Measurements from ENCODE around the gene TOM1L2. TPM values are rescaled to one million over a fixed set of nuclear protein-coding genes. Genes with fewer than 3 reads are reported as not detected.

TOM1L2 gene
- polyA plus RNA-seq, 1 donor from 2014 or later = 40.9 TPM

GRCh38 chr17:17866897-17867296 lies 105.3 kb downstream of the TOM1L2 start:
- Histone ChIP-seq H3K27ac (ENCODE audit: low read length) (peak overlapping the region; percentile 91), H3F3A (ENCODE audit: insufficient read depth, low read length, poor library complexity, severe bottlenecking) (peaks cover 4% of the 10 kb centered on the region), H3K4me2 (ENCODE audit: low read length) (no peak overlapping the region), H3K79me2 (replicated peaks; ENCODE audit: insufficient read depth, low read length) (no peaks in the 10 kb centered on the region), H3K9ac (ENCODE audit: low read length) (peak overlapping the region; percentile 67), H2AFZ (ENCODE audit: low read depth, low read length) (no peak overlapping the region), H3K9me3 (ENCODE audit: low read length) (no peaks in the 10 kb centered on the region), H3K9me2 (ENCODE audit: insufficient read depth, low read length) (no peaks in the 10 kb centered on the region), H4K20me1 (ENCODE audit: insufficient read depth) (no peaks in the 10 kb centered on the region), H3K4me3 (ENCODE audit: low read length) (no peak overlapping the region), H3K27me3 (ENCODE audit: insufficient read depth, low read depth, low read length) (no peaks in the 10 kb centered on the region), H3K36me3 (ENCODE audit: insufficient read depth, low read length) (no peaks in the 10 kb centered on the region)
- TF ChIP-seq RAD21 (conservative IDR thresholded peaks at IDR 0.05) (no peak), MXI1 (conservative IDR thresholded peaks at IDR 0.05; ENCODE audit: poor library complexity, severe bottlenecking) (no peak), TAF1 (IDR thresholded peaks at IDR 0.05; ENCODE audit: low read depth) (no peak), POLR2AphosphoS5 (IDR thresholded peaks at IDR 0.05) (no peak), EP300 (conservative IDR thresholded peaks at IDR 0.05; ENCODE audit: poor library complexity, severe bottlenecking) (no peak), EZH2 (IDR thresholded peaks at IDR 0.05; ENCODE audit: borderline replicate concordance, insufficient read depth, low read length, poor library complexity, severe bottlenecking) (no peak), CTCF (IDR thresholded peaks at IDR 0.05; ENCODE audit: poor library complexity, severe bottlenecking) (no peak), SMC3 (conservative IDR thresholded peaks at IDR 0.05; ENCODE audit: poor library complexity) (no peak)
- TF ChIP-seq, protein P1, sequence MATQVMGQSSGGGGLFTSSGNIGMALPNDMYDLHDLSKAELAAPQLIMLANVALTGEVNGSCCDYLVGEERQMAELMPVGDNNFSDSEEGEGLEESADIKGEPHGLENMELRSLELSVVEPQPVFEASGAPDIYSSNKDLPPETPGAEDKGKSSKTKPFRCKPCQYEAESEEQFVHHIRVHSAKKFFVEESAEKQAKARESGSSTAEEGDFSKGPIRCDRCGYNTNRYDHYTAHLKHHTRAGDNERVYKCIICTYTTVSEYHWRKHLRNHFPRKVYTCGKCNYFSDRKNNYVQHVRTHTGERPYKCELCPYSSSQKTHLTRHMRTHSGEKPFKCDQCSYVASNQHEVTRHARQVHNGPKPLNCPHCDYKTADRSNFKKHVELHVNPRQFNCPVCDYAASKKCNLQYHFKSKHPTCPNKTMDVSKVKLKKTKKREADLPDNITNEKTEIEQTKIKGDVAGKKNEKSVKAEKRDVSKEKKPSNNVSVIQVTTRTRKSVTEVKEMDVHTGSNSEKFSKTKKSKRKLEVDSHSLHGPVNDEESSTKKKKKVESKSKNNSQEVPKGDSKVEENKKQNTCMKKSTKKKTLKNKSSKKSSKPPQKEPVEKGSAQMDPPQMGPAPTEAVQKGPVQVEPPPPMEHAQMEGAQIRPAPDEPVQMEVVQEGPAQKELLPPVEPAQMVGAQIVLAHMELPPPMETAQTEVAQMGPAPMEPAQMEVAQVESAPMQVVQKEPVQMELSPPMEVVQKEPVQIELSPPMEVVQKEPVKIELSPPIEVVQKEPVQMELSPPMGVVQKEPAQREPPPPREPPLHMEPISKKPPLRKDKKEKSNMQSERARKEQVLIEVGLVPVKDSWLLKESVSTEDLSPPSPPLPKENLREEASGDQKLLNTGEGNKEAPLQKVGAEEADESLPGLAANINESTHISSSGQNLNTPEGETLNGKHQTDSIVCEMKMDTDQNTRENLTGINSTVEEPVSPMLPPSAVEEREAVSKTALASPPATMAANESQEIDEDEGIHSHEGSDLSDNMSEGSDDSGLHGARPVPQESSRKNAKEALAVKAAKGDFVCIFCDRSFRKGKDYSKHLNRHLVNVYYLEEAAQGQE (IDR thresholded peaks at IDR 0.05; ENCODE audit: borderline replicate concordance) = no peak

- peak overlapping the region; percentile 91 for H3K27ac ChIP-seq (ENCODE audit: low read length)
- H3F3A ChIP-seq (ENCODE audit: insufficient read depth, low read length, poor library complexity, severe bottlenecking) = peaks cover 4% of the 10 kb centered on the region
- no peaks in the 10 kb centered on the region for H3K9me2 ChIP-seq (ENCODE audit: insufficient read depth, low read length)
- TF ChIP-seq, protein P1 (IDR thresholded peaks at IDR 0.05; ENCODE audit: borderline replicate concordance) = no peak
- TF ChIP-seq RAD21 (conservative IDR thresholded peaks at IDR 0.05) (no peak), EP300 (conservative IDR thresholded peaks at IDR 0.05; ENCODE audit: poor library complexity, severe bottlenecking) (no peak), EZH2 (IDR thresholded peaks at IDR 0.05; ENCODE audit: borderline replicate concordance, insufficient read depth, low read length, poor library complexity, severe bottlenecking) (no peak), POLR2AphosphoS5 (IDR thresholded peaks at IDR 0.05) (no peak), SMC3 (conservative IDR thresholded peaks at IDR 0.05; ENCODE audit: poor library complexity) (no peak), MXI1 (conservative IDR thresholded peaks at IDR 0.05; ENCODE audit: poor library complexity, severe bottlenecking) (no peak), CTCF (IDR thresholded peaks at IDR 0.05; ENCODE audit: poor library complexity, severe bottlenecking) (no peak), TAF1 (IDR thresholded peaks at IDR 0.05; ENCODE audit: low read depth) (no peak)
- H2AFZ ChIP-seq (ENCODE audit: low read depth, low read length) = no peak overlapping the region
- no peaks in the 10 kb centered on the region for H4K20me1 ChIP-seq (ENCODE audit: insufficient read depth)
- no peaks in the 10 kb centered on the region for H3K79me2 ChIP-seq (replicated peaks; ENCODE audit: insufficient read depth, low read length)
- no peaks in the 10 kb centered on the region for H3K9me3 ChIP-seq (ENCODE audit: low read length)
- H3K4me3 ChIP-seq (ENCODE audit: low read length) = no peak overlapping the region
- no peak overlapping the region for H3K9ac ChIP-seq (ENCODE audit: low read length)
- no peaks in the 10 kb centered on the region for H3K27me3 ChIP-seq (ENCODE audit: insufficient read depth, low read depth, low read length)
- H3K36me3 ChIP-seq (ENCODE audit: insufficient read depth, low read length) = no peaks in the 10 kb centered on the region
- H3K4me2 ChIP-seq (ENCODE audit: low read length) = no peak overlapping the region
Measured at GRCh38 chr17:17866425-17866824, 105.8 kb downstream of the TOM1L2 start.

Data from neural cell (in vitro differentiated cells).